GM13976 (cell line): Measurements from ENCODE around the gene CYLD.

ENCODE experiments used
- DNase-seq: peaks from one replicate; pipeline ENCODE4 v3.0.0; 2012; ENCODE audit warnings: low spot score
- in situ Hi-C: fragments of 300-500 bp; cut with MboI; formaldehyde crosslinking; loops from one replicate; pipeline ENCODE4 v1.12.0; 2022; ENCODE audit warnings: low sequenced_read_pairs, mixed read lengths, inconsistent platforms; ENCODE audit not compliant: unreplicated experiment
- TF ChIP-seq, protein P1 (sequence below): IDR thresholded peaks from 2 replicates; pipeline ENCODE4 v1.5.1; 2012; ENCODE audit warnings: borderline replicate concordance, mild to moderate bottlenecking; ENCODE audit not compliant: insufficient read depth; ENCODE audit errors: extremely low read depth, missing control alignments, control extremely low read depth

CYLD gene

GRCh38 chr16:50818380-50818779, 76.5 kb downstream of the CYLD start:
- no peak for DNase-seq
- TF ChIP-seq, protein P1, sequence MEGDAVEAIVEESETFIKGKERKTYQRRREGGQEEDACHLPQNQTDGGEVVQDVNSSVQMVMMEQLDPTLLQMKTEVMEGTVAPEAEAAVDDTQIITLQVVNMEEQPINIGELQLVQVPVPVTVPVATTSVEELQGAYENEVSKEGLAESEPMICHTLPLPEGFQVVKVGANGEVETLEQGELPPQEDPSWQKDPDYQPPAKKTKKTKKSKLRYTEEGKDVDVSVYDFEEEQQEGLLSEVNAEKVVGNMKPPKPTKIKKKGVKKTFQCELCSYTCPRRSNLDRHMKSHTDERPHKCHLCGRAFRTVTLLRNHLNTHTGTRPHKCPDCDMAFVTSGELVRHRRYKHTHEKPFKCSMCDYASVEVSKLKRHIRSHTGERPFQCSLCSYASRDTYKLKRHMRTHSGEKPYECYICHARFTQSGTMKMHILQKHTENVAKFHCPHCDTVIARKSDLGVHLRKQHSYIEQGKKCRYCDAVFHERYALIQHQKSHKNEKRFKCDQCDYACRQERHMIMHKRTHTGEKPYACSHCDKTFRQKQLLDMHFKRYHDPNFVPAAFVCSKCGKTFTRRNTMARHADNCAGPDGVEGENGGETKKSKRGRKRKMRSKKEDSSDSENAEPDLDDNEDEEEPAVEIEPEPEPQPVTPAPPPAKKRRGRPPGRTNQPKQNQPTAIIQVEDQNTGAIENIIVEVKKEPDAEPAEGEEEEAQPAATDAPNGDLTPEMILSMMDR: no peak
- in situ Hi-C loops: loop anchor here (25.0 kb wide), 2 partner anchors 431 to 806 kb away; no protein-coding TSS in a partner anchor

DNA sequence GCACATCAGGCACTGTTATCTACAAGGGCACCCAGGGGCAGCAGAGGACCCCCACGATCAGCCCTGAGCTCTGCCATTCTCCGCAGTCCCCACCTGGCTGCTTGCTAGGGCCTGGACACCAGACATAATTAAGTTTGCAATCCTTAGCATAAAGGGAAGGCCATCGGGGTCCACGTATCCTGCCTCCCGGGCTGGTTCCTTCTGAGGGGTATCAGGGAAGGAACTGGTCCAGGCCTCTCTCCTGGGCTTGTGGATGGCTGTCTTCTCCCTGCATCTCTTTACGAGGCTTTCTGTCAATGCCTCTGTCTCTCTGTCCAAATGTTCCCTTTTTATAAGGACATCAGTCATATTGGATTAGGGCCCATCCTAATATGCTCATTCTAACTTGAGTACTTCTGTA, 77.8 kb downstream of the CYLD start:
- TF ChIP-seq, protein P1: no peak
- no peak for DNase-seq
- in situ Hi-C loops: loop anchor here (25.0 kb wide), 2 partner anchors 432 to 807 kb away; no protein-coding TSS in a partner anchor

DNA sequence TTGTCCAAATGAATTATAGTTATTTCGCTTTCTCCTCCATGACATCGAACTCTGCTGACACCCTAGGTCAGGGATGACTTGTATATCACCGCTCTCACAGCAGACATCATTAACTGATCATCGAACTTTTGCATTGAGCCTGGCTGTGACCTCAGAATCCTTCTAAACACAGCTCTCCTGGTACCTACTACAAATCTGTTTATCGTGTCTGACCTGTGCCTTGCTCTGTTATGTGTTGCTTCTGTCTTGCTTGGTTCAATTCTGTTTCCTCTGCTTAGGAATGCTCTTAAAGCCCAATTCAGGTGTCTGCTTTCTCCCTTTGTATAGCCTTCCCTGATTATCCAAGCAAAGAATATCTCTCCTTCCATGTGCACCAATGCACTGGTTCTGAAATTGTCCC, 78.3 kb downstream of the CYLD start:
- no peak for DNase-seq
- in situ Hi-C loops: loop anchor here (25.0 kb wide), 2 partner anchors 433 to 808 kb away; no protein-coding TSS in a partner anchor
- TF ChIP-seq, protein P1: no peak

DNA sequence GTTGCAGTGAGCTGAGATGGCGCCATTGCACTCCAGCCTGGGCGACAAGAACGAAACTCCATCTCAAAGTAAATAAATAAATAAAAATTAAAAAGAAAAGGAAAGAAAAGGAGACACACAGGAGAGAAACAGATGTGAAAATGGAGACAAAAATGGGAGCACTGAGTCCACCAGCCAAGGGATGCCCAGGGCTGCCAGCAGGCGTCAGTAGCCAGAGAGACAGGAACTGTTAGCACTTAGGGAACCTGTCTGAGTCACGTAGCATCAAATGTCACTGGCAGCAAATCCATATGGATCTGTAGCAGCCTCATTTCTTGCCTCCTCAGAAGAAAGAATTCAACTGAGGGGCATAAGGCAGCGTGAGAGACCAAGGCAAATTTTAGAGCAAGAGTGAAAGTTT, 79.7 kb downstream of the CYLD start:
- in situ Hi-C loops: loop anchor here (25.0 kb wide), 2 partner anchors 434 to 809 kb away; no protein-coding TSS in a partner anchor

DNA sequence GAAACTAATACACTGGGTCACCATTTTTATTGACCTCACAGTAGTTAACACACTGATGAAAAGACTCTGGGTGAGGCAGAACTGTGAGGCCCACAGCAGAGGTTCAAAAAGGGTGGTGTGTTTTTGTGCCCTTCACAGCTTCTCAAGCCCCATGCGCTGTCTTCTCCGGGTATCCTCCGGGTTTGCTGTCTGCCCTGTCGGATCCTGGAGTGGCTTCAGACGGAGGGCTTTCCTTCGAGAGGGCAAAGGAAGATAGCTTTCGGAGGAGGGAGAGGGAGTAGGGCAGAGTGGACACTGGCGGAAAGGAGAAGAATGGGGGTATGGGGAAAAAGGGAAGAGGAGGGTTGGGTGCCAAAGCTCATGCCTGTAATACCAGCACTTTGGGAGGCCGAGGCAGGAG, 80.8 kb downstream of the CYLD start:
- no peak for DNase-seq
- TF ChIP-seq, protein P1: no peak
- in situ Hi-C loops: loop anchor here (25.0 kb wide), 2 partner anchors 435 to 810 kb away; no protein-coding TSS in a partner anchor

More for the DNA sequence above, 79.7 kb downstream of the CYLD start:
- TF ChIP-seq, protein P1: no peak
- no peak for DNase-seq

- TF ChIP-seq, protein P1: no peak
- no peak for DNase-seq
Measured at GRCh38 chr16:50826797-50827316, 85.0 kb downstream of the CYLD start.

More at GRCh38 chr16:50826797-50827316, 85.0 kb downstream of the CYLD start:
- in situ Hi-C loops: no loop called here
